GM21390 (cell line): ENCODE measurements around the gene CAMK2B.
"Not testable (repeated sequence)": the region's sequence is repeated elsewhere in the genome, so short reads cannot be mapped to it uniquely, and the experiment has no call there.

ENCODE experiments used
- ATAC-seq: cut with Tn5 transposase; IDR thresholded peaks from one replicate; pipeline ENCODE4 v1.9.1; 2021; ENCODE audit not compliant: unreplicated experiment

CAMK2B gene

DNA sequence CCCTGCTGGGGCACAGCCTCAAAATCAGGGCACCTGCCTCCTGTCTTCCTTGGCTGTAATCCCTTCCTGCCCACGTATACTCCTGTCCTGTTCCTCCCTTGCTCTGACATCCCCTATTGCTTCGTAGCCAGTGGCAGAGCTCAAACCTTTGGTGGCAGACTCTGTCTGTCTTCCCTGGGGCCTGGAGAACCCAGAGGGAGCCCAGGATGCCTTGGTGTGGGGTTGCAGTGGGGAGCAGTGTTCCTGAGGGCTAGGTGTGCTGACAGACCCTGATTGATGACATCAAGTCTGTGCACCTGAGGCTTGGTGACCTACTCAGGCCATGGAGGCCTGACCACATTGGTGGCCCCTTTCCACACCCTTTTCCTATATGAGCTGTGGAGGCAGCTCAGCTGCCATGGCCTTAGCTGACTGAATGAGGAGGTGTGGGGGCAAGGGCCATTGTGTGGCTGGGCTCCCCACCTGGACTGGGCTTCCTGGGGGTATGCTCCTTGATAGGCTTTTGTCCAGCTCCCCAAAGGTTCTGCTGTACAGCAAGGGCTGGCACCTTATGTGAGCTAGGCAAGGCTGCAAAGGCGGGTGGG is 130.7 kb downstream of the CAMK2B start:
- no peak for ATAC-seq

DNA sequence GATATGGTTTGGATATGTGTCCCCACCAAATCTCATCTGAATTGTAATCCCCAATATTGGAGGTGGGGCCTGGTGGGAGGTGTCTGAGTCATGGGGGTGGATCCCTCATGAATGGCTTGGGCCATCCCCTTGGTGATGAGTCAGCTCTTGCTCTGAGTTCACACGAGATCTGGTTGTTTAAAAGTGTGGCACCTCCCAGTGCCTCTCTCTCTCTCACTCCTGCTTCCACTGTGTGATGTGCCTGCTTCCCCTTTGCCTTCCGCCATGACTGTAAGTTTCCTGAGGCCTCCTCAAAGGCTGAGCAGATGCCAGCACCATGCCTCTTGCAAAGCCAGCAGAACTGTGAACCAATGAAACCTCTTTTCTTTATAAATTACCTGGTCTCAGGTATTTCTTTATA is 131.3 kb downstream of the CAMK2B start:
- no peak for ATAC-seq

GRCh38 chr7:44193011-44193802 is 132.2 kb downstream of the CAMK2B start:
- ATAC-seq: no peak

GRCh38 chr7:44191171-44191570 is 134.2 kb downstream of the CAMK2B start:
- no peak for ATAC-seq

DNA sequence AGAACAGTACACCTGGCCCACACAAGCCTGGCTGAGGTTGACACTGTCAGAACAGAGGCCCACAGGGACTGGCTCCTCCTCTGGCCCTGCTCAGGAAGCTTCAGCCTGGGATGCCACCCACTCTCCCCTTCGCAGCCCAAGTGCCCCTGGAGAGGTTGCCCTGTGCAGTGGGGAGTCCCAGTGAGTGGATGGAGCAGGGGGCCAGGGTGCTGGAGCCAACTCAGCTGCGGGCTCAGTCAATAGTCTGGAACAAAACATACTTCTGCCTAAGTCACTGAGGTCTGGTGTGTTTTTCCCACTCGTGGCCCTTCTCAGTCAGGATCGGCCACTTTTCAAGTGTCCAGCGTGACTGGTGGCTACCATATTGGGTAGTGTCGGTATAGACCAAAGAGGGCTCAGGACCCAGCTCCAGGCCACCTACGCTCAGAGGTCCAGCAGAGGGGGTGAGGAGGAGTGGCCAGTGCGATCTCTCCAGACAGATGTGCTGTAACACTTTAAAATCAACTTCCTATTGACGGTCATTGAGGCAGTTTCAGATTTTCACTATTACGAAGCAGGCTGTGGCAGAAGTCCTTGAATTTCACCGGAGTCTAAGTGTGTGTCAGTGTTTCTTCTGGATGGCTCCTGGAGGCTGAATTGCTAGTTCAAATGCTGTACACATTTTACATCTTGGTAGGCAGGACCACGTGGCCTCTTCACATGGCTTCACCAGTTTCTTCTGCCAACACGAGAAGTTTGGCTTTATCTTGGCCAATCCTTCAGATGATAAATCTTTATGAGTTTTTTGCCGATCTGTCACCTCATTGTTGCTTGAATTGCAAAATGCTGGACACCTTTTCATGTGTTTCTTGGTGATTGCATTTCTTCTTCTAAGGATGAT is 135.2 kb downstream of the CAMK2B start:
- ATAC-seq: no peak

DNA sequence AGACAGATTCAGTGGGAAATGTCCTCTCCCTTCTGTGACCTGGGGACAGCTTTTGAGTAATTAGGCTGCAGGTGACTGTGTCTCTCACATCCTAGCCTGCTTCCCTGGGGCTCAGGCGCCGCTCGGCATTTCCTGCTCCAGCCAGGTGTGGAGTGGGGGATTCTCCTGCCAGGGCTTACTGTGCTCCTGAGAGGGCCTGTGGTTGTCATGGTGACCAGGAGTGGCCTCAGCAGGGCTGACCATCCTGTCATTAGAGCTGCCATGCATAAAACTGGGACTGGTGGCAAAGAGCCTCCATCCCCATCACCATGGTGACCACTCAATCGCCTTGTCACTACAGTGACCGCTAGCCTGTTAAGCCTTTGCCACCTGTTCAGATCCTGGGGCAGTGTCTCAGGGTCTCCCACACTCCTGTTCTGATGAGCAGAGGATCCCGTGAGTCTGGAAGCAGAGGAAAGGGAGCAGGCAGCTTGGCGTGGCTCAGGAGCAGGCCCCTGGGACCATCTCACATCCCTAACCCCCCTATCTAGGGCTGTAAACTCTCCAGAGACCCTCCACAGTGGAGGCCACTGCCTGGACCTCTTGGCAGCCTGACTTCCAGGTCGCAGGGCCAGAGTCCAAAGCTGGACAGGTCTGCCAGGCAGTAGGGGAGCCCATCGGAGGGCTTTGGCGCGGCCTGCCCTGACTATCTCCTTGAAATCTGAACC is 136.0 kb downstream of the CAMK2B start, which contains the start of gene GCK:
TSS of gene GCK (minus strand) at position 154 of the 707 bp plus-strand sequence. CDS start 486 bp downstream, outside the sequence.
- ATAC-seq: no peak

DNA sequence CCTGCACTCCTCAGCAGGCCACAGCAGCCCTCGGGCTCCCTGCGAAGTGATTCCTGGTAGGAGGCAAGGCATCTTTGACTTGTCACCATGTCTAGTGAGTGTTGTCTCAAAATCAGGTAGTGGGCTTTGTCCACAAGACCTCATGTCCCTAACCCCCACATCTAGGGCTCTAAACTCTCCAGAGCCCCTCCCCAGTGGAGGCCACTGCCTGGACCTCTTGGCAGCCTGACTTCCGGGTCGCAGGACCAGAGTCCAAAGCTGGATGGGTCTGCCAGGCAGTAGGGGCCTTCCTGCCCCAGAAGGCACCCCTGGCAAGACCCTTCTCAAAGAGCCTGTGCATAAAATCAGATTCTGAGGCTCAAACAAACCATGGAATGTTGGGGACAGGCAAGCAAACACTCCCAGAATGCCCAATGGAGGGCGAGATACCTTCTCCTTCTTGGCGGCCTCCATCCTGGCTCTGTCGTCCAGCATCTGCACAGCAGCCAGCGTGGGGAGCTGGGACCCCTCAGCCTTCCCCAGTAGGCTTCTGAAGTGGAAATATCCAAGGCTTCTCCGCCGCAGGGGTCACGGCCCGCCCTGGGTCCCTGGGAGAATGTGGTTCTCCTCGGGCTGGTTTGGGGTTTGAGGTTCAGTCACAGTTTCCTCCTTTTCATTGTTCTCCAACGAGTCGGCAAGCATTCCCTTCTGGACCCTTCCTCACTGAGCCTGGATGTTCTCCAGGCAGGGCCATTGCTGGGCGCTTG is 136.7 kb downstream of the CAMK2B start:
- ATAC-seq: no peak

- no peak for ATAC-seq
Observed at GRCh38 chr7:44187636-44188416, 137.6 kb downstream of the CAMK2B start.

DNA sequence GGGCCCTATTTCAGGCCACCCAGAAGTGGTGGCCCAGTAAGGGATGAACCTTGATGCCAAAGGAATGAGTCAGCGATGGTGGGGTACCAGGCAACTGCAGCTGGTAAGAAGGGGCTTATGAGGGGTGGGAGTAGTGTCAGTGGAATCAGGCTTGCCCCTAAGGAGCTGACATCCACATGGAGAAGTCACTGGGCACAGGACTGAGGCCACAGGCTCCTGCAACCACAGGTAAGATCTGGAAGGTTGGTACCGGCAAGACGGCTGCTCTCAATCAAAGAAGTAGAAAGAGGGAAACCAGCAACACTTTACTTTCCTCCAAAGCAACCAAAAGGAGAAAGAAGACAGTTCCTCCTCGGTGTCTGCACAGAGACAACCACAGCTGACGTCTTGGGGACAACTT is 138.7 kb downstream of the CAMK2B start:
- ATAC-seq: no peak

DNA sequence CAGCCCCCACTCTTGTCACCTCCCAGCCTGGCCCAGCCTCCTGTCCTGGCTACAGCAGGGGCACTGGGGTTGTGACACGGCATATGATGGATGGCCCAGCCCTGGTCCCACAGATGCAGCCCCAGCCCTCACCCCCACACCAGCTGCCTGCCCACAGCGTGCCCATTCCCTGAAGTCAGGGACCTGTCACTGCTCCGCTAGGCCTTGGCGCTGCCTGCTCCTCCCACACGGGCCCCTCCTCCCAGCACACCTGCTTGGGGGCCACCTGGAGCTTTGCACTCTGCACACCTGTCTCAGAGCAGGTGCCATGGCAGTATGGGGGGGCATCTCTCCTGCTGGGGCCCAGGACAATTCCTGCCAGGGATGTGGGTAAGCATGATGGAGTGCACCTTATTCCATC is 139.7 kb downstream of the CAMK2B start:
- ATAC-seq: no peak

DNA sequence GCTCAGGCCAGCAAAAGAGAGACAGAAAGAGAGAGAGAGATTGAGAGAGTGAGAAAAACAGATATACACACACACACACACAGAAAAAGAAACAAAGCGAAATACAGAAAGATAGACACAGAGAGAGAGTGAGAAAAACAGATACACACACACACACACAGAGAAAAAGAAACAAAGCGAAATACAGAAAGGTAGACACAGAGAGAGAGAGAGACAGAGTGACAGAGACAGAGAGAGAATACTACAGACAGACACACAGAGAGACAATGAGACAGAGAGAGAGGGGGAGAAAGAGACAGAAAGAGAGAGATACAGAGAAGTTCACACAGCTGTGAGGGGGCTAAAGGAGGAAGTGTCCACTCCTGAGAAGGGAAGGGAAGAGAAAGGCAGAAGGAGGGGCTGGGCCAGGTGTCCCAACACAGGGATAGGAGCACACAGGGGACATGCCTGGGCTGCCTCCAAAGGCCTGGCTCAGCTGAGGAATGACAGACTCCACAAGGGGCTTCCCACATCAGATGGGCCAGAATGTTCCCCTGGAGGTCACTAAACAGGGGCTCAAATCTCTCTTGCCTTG is 140.4 kb downstream of the CAMK2B start:
- no peak for ATAC-seq

- no peak for ATAC-seq
Observed at GRCh38 chr7:44184206-44184872, 141.1 kb downstream of the CAMK2B start.

DNA sequence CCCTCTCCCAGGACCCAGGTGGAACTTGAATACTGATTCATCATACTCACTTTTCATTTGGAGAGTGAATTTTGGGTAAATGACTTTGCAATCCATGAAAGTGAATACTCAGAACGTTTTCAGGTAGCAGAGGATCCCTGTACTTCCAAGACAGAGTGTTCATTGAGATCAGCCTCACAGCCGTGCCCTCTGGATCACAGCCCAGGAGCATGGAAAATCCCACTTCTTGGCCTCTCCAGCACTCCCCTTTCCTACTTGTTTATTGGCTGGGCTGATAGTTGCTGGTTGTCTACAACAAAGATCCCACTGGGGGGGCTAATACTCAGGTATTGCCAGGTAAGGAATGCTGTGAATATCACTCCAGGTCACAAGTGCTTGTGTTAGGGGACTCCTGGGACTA is 142.0 kb downstream of the CAMK2B start:
- ATAC-seq: no peak

DNA sequence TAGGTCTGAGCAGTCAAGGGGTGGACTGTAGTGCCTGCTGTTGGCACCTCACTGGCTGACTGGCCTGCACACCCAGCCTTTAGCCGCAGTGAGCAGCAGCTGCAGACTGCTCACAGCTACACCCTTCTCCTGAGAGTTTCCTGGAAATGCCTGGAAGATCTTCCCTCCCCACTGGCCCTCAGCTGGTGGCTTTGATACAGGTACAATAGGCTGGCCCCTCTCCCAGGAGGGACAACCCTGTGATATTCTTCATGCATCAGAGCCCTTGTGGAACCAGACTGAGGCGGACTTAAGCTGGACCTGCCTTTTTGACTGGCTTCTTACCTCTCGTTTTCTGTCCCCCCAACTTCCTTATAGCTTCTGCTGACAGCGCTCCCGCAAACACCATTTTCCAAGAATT is 142.6 kb downstream of the CAMK2B start:
- ATAC-seq: no peak

GRCh38 chr7:44180631-44181030 is 144.8 kb downstream of the CAMK2B start:
- no peak for ATAC-seq

GRCh38 chr7:44177570-44178131 is 147.7 kb downstream of the CAMK2B start:
- ATAC-seq: no peak

DNA sequence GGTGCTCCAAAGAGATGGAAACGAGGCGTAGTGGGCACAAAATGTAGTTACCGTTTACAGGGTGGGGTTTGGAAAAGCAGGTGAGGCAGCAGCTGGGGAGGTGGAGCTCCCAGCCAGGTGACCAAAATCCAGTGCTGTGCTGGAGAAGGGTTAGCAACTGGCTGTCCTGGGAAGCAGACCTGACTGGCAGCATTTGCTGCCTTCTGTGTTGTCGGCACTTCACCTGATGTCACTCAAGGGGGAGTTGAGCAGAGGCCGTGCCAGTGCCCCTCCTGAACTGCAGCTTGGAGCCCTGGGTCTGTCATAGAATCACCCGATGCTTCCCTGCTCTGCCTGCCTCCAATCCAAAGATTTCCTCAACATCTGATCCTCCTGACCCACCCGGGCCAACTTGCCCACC is 148.9 kb downstream of the CAMK2B start:
- no peak for ATAC-seq

DNA sequence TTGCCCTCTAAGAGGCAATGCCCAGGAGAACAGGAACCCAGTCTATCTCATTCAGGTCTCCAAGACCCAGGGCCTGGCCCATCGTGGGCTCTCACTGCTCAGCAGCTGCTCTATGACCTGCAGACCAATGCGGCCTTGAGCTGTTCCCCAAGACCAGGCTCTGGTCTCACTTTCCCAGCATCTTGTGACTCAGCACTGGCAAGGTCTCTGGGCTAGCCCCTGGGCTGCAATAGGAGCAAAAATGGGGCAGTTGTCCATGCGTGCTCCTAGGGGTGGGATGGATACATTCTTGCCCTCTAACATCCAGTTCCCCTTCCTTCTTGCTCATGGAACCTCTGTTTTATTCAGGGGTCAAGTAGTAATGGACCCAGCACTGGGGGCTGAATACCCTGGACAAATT is 149.7 kb downstream of the CAMK2B start:
- no peak for ATAC-seq

DNA sequence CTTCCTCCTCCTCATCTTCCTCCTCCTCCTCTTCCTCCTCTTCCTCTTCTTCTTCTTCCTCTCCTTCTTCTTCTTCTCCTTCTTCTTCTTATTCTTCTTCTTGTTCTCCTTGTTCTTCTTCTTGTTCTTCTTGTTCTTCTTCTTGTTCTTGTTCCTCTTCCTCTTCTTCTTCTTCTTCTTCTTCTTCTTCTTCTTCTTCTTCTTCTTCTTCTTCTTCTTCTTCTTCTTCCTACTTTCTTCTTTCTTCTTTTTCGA is 150.8 kb downstream of the CAMK2B start:
- ATAC-seq: not testable (repeated sequence)
